Occipital lobe (tissue), 2 donors: ENCODE measurements around the gene KAZN. TPM values are rescaled to one million over a fixed set of nuclear protein-coding genes. Genes with fewer than 3 reads are reported as not detected.

Experiments used
- DNase-seq: peaks from one replicate; lab custom pipeline; 2025; lab: John Stamatoyannopoulos, UW
- total RNA-seq: library from RNA; depleted of rRNA; stranded (reverse); fragments of >200 nt; gene quantifications from one replicate; pipeline ENCODE4 v1.2.3, GENCODE V29; 2014

Gene KAZN
- total RNA-seq, 1 donor from 2014 or later, result 27.5 TPM

DNA sequence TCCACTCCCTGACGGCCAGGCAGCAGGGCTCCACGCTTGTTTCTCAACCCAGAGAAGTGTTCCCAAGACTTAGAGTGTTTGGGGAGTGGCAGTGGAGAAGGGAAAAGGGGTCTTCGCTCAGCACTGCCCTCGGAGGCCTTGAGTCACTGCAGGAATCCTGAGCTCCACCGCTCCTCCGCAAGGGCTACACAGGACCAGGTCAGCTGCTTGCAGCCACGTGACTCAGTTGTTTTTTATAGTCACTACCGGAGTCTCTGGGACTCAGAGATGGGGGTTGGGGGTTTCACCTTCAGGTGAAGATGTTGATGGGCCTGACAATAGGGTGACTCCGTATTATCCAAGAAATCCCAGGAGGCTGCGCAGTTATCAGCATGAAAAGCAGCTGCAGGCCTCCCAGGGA is 478.9 kb downstream of the KAZN start:
- no peak for DNase-seq

GRCh38 chr1:15080328-15081007 is 482.0 kb downstream of the KAZN start:
- DNase-seq, result no peak

- DNase-seq, result no peak
These were observed 482.6 kb downstream of the KAZN start for GRCh38 chr1:15081102-15081501.

DNA sequence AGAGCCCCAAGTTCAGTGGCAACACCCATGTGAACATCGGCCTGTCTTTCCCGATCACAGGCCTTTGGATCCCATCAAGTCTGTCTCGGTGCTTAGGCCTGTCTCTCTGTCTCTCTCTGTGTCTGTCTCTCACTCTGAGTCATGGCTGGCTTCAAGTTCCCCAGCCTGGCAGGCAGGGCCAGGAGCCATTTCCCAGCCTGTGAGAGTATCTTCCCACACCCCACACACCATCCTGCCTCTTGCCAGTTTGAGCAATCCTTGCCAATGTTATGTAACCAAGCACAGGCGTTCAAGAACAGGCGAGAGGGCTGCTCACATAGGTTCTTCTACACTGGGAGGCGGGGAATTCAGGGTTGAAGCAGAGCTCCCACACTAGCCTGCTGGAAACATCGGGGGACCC is 485.1 kb downstream of the KAZN start:
- DNase-seq, result no peak

- no peak for DNase-seq
These were observed 489.9 kb downstream of the KAZN start for GRCh38 chr1:15088281-15088971.

GRCh38 chr1:15089258-15089992 is 490.9 kb downstream of the KAZN start:
- DNase-seq, result no peak

DNA sequence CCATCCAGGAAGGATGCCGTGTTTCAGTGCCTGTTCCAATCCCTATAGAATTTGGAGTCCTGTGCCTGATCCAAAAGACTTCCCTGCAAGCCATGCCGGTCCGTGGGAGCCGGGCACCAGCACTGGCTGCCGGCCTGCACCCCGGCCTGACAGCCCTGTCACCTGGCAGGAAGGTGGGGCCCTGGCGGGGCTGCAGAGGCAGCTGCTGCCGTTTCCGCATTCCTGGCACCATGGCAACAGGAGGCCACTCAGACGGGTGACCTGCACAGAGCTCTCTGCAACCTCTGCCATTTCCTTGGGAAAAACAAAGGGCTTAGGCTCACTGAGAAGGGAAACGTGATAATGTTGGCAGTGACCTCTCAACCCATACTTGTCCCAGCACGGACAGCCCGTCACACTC is 491.9 kb downstream of the KAZN start:
- no peak for DNase-seq

DNA sequence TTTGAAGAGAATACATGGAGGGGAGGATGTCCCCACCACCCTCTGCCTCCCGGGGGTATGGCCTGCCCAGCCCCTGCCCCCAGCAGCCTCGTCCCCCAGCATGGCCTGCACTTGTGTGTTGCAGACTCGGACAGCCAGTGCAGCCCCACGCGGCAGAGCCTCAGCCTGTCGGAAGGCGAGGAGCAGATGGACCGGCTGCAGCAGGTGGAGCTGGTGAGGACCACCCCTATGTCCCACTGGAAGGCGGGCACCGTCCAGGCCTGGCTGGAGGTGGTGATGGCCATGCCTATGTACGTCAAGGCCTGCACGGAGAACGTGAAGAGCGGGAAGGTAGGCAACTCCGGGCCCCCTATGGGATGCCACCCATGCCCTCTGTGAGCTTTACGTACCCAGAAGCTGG is 495.6 kb downstream of the KAZN start:
- DNase-seq, result no peak

- no peak for DNase-seq
These were observed 496.4 kb downstream of the KAZN start for GRCh38 chr1:15094719-15095495.

GRCh38 chr1:15095496-15095875 is 497.0 kb downstream of the KAZN start:
- DNase-seq, result no peak

DNA sequence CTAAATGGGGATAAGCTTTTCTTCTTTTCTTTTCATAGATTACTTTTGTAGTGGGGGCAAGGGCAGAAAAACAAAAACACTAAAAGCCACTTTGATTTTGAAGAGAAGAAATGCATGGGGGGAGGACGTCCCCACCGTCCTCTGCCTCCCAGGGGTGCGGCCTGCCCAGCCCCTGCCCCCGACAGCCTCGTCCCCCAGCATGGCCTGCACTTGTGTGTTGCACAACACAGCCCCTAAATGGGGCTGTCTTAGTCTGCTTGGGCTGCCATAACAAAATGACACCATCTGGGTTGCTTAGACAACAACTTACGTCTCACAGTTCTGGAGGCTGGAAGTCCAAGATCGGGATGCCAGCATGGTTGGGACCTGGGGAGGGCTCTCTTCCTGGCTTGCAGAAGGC is 497.8 kb downstream of the KAZN start:
- DNase-seq, result no peak

DNA sequence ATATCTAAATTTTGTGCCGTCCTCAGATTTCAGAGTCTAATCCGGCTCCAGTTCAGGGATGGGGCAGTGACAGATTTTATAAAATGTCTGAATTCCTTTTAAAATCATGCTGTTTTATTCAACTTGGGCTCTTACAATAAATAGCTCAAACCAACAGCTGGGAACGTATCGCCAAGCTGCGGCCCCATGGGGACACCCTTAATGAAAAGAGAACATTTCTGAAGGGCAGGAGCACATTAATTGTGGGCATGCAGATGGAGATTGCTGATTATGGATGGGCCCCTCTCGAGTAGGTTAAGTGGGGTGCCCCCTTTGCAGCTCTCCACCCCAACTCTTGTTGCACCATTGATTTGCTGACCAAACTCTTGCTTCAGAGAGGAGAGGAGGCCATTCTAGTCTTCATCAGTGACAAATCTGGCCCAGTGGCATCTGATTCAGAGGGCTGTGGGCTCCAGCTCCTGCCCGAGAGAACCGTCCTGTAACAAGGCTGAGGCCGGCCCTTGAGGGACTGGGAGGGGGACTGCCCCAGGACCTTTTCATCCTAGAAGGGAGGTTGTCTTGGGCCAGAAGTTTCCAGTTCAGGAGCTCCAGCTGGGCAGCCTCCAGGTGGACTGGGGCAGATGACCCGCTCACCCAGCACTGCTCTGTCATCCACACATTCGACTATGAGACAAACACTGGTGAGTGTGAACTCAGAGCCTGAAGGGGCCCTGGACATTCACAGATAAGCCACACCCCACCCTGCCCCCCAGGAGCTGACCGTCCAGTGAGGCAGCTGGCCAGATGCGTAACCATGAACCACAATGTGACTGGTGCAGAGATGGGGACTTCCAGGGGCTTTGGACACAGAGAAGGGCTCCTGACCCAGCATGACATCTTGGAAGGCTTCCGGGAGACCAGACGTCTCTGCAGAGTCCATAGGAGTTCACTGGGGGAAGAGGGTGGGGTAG is 500.0 kb downstream of the KAZN start:
- no peak for DNase-seq

GRCh38 chr1:15099441-15100120 is 501.1 kb downstream of the KAZN start:
- DNase-seq, result no peak

DNA sequence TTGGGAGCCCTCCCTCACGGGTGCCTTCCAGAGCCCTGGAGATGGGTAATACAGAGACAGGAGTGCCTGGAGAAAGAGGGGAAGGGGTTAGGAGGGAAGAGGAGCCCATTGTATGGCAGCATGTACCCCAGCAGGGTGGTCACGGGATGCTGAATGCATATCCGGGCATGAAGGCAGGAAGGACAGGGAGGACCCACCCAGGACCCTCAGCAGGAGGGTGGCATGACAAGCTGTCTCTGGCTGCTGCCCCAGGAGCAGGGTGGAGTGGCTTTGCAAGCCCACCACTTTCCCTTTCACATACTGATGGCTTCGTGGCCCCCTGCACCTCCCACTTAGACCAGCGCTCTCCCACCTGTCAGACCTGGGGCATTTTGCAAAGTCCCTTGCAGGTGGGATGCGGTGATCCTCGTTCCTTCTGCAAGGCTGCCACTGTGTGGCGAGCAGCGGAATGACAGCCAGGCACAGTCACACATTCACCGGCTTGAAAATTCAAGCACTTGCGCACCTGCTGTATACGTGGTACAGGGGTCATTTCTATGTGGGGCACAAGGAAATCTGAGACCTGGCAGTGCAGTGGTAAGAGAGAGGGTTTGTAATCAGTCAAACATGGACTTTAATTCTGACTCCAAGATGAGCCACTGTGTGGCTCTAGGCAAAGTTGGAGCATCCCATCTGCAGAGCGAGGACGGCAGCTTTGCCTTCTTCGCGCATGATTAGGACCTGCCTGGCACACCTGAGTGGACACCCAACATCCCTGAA is 501.8 kb downstream of the KAZN start:
- peak; percentile 16 for DNase-seq

GRCh38 chr1:15100880-15101760 is 502.6 kb downstream of the KAZN start:
- no peak for DNase-seq

DNA sequence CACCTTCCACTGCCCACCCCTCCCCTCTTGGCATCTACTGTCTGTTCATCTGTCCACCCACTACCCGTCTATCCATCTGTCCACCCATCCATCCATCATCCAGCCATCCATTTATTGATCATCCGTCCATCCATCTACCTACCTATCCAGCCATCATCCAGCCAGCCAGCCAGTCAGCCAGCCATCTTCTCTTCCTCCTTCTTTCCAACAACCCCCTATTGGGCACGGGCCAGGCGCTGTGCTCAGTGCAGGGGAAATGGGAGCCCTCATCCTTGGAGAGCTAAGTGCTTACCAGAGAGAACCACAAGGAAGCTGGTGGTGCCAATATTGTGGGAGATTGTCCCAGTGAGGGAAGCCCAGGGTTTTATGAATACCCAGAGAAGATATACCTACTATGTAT is 503.3 kb downstream of the KAZN start:
- DNase-seq, result no peak

DNA sequence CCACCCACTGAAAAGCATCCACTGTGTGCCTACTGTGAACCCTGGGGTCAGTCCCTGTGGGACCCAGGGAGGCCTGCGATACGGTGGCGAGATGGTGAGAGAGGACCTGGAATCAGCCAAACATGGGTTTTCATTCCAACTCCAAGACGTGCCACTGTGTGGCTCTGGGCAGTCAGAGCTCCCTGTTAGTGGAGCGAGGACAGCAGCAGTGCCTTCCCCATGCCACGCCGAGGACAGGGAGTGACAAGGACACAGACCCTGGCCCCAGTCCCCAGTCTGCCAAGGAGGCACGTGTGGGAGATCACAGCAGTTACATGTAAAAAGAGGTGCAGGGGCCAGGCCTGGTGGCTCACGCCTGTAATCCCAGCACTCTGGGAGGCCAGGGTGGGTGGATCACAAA is 504.2 kb downstream of the KAZN start:
- DNase-seq, result no peak

DNA sequence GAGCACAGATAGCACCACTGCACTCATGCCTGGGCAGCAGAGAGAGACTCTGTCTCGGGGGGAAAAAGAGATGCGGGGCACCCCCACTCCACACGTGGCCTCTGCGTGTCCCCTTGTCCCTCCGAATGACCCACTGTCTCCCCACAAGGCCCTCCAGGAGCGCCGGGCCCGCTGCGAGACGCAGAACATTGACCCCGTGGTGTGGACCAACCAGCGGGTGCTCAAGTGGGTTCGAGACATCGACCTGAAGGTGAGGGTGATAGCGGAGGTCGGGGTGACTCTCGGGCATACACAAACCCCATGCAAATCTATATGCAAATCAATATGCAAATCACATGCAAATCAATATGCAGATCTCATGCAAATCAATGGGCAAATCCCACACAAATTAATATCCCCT is 504.7 kb downstream of the KAZN start:
- no peak for DNase-seq
